ENCODE data around the gene DLGAP1.

Gene DLGAP1

DNA sequence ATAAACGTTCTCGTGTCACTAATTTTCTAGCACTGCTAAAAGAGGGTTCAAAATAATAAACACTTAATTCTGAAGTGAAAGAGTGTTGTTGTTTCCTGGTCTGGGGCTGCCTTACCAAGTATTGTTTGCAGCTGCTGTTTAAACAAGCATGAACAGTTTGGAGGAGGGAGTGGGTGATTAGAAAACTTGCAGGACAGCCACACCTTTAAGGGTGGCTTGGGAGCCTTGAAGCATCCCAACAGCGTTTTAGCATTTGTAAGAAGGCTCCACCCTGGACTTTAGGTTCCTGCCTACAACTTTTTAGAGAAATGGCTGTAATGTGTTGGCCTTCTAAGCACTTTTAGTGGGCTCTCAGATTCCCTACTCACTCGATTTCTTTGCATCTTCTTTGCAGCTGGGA is 633.6 kb downstream of the DLGAP1 start:
- no peaks in the 10 kb centered on the region; the same call in 1 of the 2 replicates for H3K4me1 ChIP-seq (ENCODE audit: control insufficient read depth, insufficient read depth, low read length)
- POLR2A ChIA-PET = no interaction called here
- CTCF ChIA-PET = interaction anchor here (0.6 to 1.6 kb wide), 3 partner anchors 22 to 174 kb away, joined by 3 to 4 read pairs (median 3); no protein-coding TSS in a partner anchor
- H3K36me3 ChIP-seq (ENCODE audit: control insufficient read depth in 2 of 2, insufficient read depth in 1 of 2, low read length in 2 of 2) = no peaks in the 10 kb centered on the region
- TF ChIP-seq ZNF629 (tag by site-specific recombination; IDR thresholded peaks at IDR 0.05) (no peak), ZNF596 (tag by site-specific recombination; IDR thresholded peaks at IDR 0.05) (no peak), ZNF514 (tag by site-specific recombination; IDR thresholded peaks at IDR 0.05) (no peak), SP2 (tag by site-specific recombination; IDR thresholded peaks at IDR 0.05) (no peak), ZFP41 (tag by site-specific recombination; IDR thresholded peaks at IDR 0.05; ENCODE audit: borderline replicate concordance) (no peak), ZNF2 (tag by site-specific recombination; IDR thresholded peaks at IDR 0.05) (no peak), ZNF221 (tag by site-specific recombination; IDR thresholded peaks at IDR 0.05; ENCODE audit: borderline replicate concordance) (no peak), SP7 (tag by site-specific recombination; IDR thresholded peaks at IDR 0.05) (no peak), ZNF433 (tag by site-specific recombination; IDR thresholded peaks at IDR 0.05; ENCODE audit: low read depth) (no peak), ZNF174 (tag by site-specific recombination; IDR thresholded peaks at IDR 0.05) (no peak), SP3 (tag by site-specific recombination; IDR thresholded peaks at IDR 0.05) (no peak), ZNF184 (tag by site-specific recombination; IDR thresholded peaks at IDR 0.05) (no peak), ZNF501 (tag by site-specific recombination; IDR thresholded peaks at IDR 0.05) (no peak), ZNF274 (IDR thresholded peaks at IDR 0.05; ENCODE audit: low read length) (no peak), ZNF274 (tag by site-specific recombination; IDR thresholded peaks at IDR 0.05; ENCODE audit: borderline replicate concordance) (no peak), ZNF785 (tag by site-specific recombination; IDR thresholded peaks at IDR 0.05) (no peak), MEIS1 (CRISPR knock-in tag; IDR thresholded peaks at IDR 0.05; ENCODE audit: borderline replicate concordance) (no peak)
- TF ChIP-seq, protein P1, sequence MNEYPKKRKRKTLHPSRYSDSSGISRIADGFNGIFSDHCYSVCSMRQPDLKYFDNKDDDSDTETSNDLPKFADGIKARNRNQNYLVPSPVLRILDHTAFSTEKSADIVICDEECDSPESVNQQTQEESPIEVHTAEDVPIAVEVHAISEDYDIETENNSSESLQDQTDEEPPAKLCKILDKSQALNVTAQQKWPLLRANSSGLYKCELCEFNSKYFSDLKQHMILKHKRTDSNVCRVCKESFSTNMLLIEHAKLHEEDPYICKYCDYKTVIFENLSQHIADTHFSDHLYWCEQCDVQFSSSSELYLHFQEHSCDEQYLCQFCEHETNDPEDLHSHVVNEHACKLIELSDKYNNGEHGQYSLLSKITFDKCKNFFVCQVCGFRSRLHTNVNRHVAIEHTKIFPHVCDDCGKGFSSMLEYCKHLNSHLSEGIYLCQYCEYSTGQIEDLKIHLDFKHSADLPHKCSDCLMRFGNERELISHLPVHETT (tag by site-specific recombination; IDR thresholded peaks at IDR 0.05) = no peak
- no peak overlapping the region for H3K27ac ChIP-seq (ENCODE audit: extremely low read depth, low read depth, low read length)
- no peaks in the 10 kb centered on the region for H3K9me3 ChIP-seq (ENCODE audit: control insufficient read depth, insufficient read depth, low read depth, low read length)
- H3K4me3 ChIP-seq (ENCODE audit: low read depth, low read length) = no peak overlapping the region

- Histone ChIP-seq H3K4me1 (ENCODE audit: control insufficient read depth, insufficient read depth, low read length) (no peaks in the 10 kb centered on the region; the same call in 1 of the 2 replicates), H3K4me3 (ENCODE audit: low read depth, low read length) (no peak overlapping the region), H3K36me3 (ENCODE audit: control insufficient read depth in 2 of 2, insufficient read depth in 1 of 2, low read length in 2 of 2) (no peaks in the 10 kb centered on the region), H3K9me3 (ENCODE audit: control insufficient read depth, insufficient read depth, low read depth, low read length) (no peaks in the 10 kb centered on the region), H3K27ac (ENCODE audit: extremely low read depth, low read depth, low read length) (no peak overlapping the region)
- TF ChIP-seq ZNF677 (tag by site-specific recombination; IDR thresholded peaks at IDR 0.05) (no peak), ZNF660 (tag by site-specific recombination; IDR thresholded peaks at IDR 0.05) (no peak)
- ChIA-PET POLR2A (no interaction called here), CTCF (no interaction called here)
Observed at GRCh38 chr18:3819961-3820360, 635.1 kb downstream of the DLGAP1 start.

DNA sequence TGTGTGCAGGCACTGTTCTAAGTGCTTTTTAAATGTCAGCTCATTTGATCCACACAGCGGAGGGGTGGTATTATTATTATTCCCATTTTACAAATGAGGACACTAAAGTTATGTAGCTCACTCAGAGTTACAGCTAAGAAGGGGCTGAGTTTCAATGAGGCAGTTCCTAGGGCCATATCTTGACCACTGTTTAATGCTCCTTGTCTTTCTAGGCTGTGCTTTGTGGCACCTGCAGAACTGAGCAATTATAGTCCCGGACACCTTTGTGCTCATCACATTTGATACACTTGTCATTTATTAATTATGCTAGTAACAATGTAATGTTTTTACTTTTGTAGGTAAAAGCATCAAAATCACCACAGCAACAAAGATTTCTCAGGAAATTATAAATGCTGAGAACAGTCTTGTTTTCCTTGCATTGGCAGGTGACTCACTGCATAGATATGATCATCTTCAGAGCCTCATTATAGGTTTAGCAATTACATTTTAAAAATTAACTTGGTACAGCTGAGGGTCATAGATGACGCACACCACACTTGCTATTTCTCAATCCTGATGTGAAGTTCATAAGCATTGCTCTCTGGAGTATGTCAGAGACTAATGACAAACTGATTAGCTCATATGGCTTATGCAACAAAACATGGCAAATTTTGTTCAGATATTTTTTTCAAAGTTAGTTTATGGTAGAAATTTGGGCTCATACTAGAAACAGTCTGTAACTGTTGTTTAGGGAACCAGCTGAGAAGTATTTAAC is 638.3 kb downstream of the DLGAP1 start:
- H3K36me3 ChIP-seq (ENCODE audit: control insufficient read depth in 2 of 2, insufficient read depth in 1 of 2, low read length in 2 of 2) = no peaks in the 10 kb centered on the region; a peak in 1 of 3 replicates
- H3K27ac ChIP-seq (ENCODE audit: extremely low read depth, low read depth, low read length) = no peak overlapping the region
- no peak overlapping the region for H3K4me3 ChIP-seq (ENCODE audit: low read depth, low read length)
- ChIA-PET POLR2A (interaction anchor here (0.9 kb wide), 1 partner anchor 22 kb away, joined by 3 read pairs; no protein-coding TSS in a partner anchor), CTCF (interaction anchor here (0.6 to 1.0 kb wide), 3 partner anchors 83 to 182 kb away, joined by 3 to 4 read pairs (median 3); no protein-coding TSS in a partner anchor)
- H3K9me3 ChIP-seq (ENCODE audit: control insufficient read depth, insufficient read depth, low read depth, low read length) = no peaks in the 10 kb centered on the region
- H3K4me1 ChIP-seq (ENCODE audit: control insufficient read depth, insufficient read depth, low read length) = no peaks in the 10 kb centered on the region; the same call in 1 of the 2 replicates
- TF ChIP-seq ZNF37A (tag by site-specific recombination; IDR thresholded peaks at IDR 0.05) (no peak), SP3 (tag by site-specific recombination; IDR thresholded peaks at IDR 0.05) (peak; percentile 37; the same call in 1 of the 2 replicates), ZNF660 (tag by site-specific recombination; IDR thresholded peaks at IDR 0.05) (peak; percentile 67; the same call in 1 of the 2 replicates), ZNF324 (tag by site-specific recombination; IDR thresholded peaks at IDR 0.05) (0 out of 2 replicates have a peak, but pooled peaks have one; percentile 60), ZNF184 (tag by site-specific recombination; IDR thresholded peaks at IDR 0.05) (peak; percentile 66; the same call in 1 of the 2 replicates), ZNF629 (tag by site-specific recombination; IDR thresholded peaks at IDR 0.05) (peak; percentile 91), ZNF138 (tag by site-specific recombination; IDR thresholded peaks at IDR 0.05; ENCODE audit: borderline replicate concordance) (no peak), ZNF23 (tag by site-specific recombination; IDR thresholded peaks at IDR 0.05; ENCODE audit: borderline replicate concordance) (no peak), ZNF473 (tag by site-specific recombination; IDR thresholded peaks at IDR 0.05) (no peak)
- TF ChIP-seq, protein P2, sequence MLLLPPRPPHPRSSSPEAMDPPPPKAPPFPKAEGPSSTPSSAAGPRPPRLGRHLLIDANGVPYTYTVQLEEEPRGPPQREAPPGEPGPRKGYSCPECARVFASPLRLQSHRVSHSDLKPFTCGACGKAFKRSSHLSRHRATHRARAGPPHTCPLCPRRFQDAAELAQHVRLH (tag by site-specific recombination; IDR thresholded peaks at IDR 0.05) = no peak
- TF ChIP-seq, protein P1 (tag by site-specific recombination; IDR thresholded peaks at IDR 0.05) = no peak
- TF ChIP-seq, protein P3, sequence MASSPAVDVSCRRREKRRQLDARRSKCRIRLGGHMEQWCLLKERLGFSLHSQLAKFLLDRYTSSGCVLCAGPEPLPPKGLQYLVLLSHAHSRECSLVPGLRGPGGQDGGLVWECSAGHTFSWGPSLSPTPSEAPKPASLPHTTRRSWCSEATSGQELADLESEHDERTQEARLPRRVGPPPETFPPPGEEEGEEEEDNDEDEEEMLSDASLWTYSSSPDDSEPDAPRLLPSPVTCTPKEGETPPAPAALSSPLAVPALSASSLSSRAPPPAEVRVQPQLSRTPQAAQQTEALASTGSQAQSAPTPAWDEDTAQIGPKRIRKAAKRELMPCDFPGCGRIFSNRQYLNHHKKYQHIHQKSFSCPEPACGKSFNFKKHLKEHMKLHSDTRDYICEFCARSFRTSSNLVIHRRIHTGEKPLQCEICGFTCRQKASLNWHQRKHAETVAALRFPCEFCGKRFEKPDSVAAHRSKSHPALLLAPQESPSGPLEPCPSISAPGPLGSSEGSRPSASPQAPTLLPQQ (tag by site-specific recombination; IDR thresholded peaks at IDR 0.05) = peak; percentile 51
